GM12892 (cell line): Measurements from ENCODE around the gene STYXL2.

ENCODE experiments used
- POLR2A ChIP-seq: IDR thresholded peaks from 2 replicates; pipeline ENCODE4 v1.6.1; 2011; ENCODE audit warnings: low read depth, low read length, control low read depth
- TAF1 ChIP-seq: IDR thresholded peaks from 2 replicates; pipeline ENCODE4 v1.6.1; 2011; ENCODE audit warnings: low read depth, mild to moderate bottlenecking, control low read depth, low read length, borderline replicate concordance

DNA sequence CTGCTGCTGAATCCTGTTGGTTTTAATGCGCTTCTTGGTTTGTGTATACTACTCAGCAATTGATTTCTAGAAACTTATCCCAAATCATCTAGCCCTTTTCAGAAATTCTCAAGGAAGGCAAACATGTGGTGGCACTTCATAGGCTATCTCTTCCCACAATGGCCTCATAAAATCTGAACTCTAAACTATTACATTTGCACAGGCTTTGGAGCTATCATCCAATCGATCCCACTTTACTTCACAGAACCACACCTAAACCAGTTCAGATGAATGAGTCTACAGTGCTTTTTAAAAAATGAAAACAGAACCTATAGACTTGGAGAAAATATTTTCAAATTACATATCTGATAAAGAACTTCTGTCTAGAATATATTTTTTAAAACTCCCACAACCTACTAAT, 6.9 kb downstream of the STYXL2 start:
- TF ChIP-seq POLR2A (no peak), TAF1 (no peak)
